A549 treated with AZD9567 at 1 μM for 4 hours (cell line): ENCODE data around the gene KCNAB3. TPM values are rescaled to one million over a fixed set of nuclear protein-coding genes. Genes with fewer than 3 reads are reported as not detected.

Experiments used
- total RNA-seq: library from RNA; stranded (reverse); fragments of 200-300 nt; extraction: Qiagen RNA extraction; gene quantifications from 5 replicates; pipeline ENCODE4 v1.2.3, GENCODE V29; 2022; ENCODE audit not compliant: insufficient read depth

Gene KCNAB3
- 2.3 to 2.9 TPM (median 2.4 TPM) in 4 of 5 replicates, not detected in the other for total RNA-seq

DNA sequence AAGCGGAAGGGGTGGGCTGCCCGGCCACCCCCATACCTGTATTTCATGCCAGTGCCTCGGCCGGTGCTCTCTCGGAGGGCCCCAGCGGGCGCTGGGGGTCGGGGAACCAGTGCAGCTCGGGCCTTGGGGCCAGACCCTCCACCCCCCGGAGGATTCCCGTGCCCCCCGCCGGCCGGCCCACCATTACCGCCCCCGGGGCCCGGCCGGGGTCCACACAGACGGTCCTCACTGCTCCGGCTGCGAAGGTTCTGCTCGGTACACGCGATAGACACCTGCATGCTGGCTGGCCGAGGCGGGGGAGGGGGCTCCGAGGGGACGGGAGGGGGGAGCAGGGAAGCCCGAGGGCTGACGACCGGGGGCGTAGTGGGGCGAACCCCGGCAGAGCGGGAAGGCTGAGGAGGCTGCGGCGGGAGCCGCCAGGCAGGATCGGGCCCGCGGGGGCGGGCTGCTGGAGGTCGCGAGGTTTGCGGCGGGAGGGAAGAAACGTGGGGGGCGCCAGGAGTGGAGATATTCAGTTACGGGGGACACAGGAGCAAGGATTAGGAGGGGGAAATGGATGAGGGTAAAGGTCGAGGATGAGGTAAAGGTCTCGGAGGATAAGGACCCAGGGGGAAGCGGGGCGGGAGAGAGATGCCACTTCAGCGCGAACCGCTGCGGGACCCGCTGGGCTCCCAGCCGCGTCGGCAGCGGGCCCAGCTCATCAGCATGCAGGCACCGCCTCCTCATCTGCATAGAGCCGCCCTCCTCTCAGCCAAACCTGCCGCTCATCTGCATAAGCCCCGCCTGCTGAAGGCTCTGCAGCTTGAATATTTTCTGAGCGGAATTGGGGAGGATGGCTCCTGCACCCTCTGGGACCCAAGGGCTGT is at the start of gene KCNAB3:
Gene KCNAB3 (minus strand): TSS at position 699 of the 866 bp plus-strand sequence. CDS start 421 bp downstream, at position 278.

DNA sequence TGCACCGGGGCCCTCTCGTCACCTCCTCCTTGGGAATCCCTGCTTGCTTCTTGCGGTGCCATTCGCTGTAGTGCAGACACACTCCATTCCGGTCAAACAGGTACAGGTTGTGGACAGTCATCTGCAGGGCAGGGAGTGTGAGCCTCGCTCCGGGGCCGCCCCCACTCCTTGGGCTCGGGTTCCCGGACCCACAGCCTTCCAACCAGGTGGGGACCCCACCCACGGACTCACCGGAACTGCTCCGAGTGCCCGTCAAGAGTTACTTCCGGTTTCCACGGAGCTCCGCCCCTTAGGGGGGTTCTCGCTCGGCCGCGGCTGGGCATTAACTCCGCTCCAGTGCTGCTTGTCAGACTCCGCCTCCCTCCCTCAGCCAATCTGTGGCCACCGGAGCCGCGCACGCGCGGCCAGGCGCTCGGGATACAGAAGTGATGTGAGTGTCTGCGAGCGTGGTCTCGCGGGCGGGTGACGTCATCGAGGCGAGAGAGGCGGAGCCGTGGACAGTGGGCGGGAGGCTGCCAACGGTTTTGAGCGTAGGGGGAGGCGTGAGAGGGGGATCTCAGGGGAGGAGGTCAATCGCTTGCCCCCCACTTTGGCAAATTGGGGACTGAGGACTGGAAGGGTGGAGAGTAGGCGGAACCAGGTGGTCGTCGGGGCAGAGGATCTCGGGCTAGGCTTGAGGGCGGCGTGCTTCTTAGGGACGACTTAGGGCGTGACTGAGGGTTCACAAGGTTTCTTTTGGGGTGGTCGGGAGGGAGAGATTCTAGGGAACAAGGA is 2.2 kb upstream of the KCNAB3 start, which contains the start of the genes CNTROB and TRAPPC1:
Gene CNTROB (plus strand): TSS at position 498 of the 774 bp plus-strand sequence. CDS start 874 bp downstream, outside the sequence.
Gene TRAPPC1 (minus strand): TSS at position 238 of the 774 bp plus-strand sequence. CDS start 117 bp downstream, at position 121.

DNA sequence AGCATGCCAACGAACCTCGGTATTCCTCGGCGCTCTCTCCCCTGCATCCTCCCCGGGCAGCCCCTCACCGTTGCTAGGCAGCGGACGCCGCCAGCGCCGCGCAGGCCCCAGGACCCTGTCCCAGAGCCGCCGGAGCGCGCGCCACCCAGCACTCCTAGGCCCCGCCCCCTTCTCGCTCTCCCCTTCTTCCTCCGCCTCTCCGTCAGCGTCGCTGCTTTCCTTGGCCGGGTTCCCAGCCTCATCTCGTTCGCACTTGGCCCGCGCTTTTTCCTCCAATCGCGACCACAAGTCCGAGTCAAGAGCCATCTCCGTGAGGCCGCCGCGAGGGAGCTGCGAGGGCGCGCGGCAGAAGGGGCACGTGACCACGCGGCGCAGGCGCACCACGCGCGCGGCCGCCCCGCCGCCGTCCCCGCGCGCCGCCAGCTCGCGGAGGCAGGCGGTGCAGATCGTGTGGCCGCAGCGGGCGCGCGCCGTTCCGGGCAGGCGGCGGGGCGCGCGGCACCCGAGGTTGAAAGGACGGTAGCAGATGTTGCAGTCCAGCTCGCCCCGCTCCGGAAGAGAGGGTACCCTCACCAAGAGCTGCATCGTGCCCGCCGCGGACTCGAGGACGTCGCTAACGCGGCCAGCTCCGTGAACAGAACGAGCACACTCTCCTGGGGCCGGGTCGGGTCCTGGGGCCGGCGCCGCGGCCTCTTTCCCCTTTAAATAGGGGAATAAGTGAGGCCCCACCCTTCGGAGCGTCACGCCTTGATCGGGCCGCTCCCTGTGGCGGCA is 13.9 kb downstream of the KCNAB3 start, which contains the start of gene RNF227:
Gene RNF227 (minus strand): TSS at position 679 of the 774 bp plus-strand sequence. CDS start 94 bp downstream, at position 585.

DNA sequence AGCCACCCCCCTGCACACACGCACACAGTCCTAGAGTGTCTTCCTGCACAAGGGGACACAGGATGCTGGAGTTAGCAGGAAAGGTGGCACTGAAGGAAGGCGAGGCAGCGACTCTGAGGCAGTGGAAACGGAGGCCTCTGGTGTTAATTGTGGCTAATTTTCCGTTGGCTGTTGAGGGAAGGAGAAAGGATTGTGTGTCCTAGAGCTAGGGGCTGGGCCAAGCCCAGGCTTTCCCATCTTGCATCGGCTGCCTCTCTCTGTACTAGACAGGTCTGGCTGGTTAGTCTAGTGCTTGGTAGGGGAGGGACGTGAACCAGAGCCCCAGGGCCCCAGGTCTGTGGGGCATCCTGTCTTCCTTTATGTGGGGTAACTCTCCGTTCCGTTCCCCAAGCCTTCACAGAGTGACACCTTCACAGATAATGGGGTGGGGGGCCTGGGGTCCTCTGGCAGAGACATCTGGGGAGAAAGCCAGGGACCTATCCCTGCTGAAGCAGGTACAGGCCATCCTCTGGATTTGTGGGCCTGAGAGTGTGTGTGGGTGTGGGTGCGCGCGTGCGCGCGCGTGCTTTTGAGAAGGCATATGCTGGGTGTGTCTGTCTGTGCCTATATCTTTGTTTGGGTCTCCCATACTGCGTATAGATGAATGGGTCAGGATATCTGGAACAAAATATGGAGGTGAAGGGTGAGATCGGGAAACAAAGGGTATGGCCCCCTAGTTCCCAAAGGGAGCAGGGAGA is 41.3 kb downstream of the KCNAB3 start, which contains the start of gene CHD3:
Gene CHD3 (plus strand): TSS at position 606 of the 737 bp plus-strand sequence. CDS start 212 bp downstream, outside the sequence.

Other genes with a start within 250 kb of the KCNAB3 start
- gene TP53, start 242.4 kb downstream of the KCNAB3 start, total RNA-seq: 42.8 to 46.9 TPM (median 44.9 TPM) in 5 replicates
- gene WRAP53, start 241.4 kb downstream of the KCNAB3 start, total RNA-seq: 39.9 to 45.3 TPM (median 43.7 TPM) in 5 replicates
- 1.1 to 2.2 TPM (median 1.3 TPM) in 5 replicates for gene EFNB3, start 224.7 kb downstream of the KCNAB3 start, total RNA-seq
- 0.03 to 0.10 TPM (median 0.05 TPM) in 3 of 5 replicates, not detected in the others for gene DNAH2, start 212.1 kb downstream of the KCNAB3 start, total RNA-seq
- 6.7 to 19.5 TPM (median 13.5 TPM) in 5 replicates for gene KDM6B, start 95.6 kb downstream of the KCNAB3 start, total RNA-seq
- gene TMEM88, start 74.8 kb downstream of the KCNAB3 start, total RNA-seq: 0.79 to 1.4 TPM (median 1.2 TPM) in 4 of 5 replicates, not detected in the other
- 115 to 231 TPM (median 227 TPM) in 5 replicates for gene NAA38, start 72.3 kb downstream of the KCNAB3 start, total RNA-seq
- 17.6 to 22.9 TPM (median 19.7 TPM) in 5 replicates for gene CYB5D1, start 71.9 kb downstream of the KCNAB3 start, total RNA-seq
- gene CHD3, start 41.1 kb downstream of the KCNAB3 start, total RNA-seq: 50.7 to 58.1 TPM (median 56.6 TPM) in 5 replicates
- 1.2 to 2.1 TPM (median 1.4 TPM) in 5 replicates for gene RNF227, start 13.6 kb downstream of the KCNAB3 start, total RNA-seq
- gene TRAPPC1, start 2.1 kb upstream of the KCNAB3 start, total RNA-seq: 305 to 400 TPM (median 319 TPM) in 5 replicates
- 18.2 to 49.4 TPM (median 43.5 TPM) in 5 replicates for gene CNTROB, start 2.4 kb upstream of the KCNAB3 start, total RNA-seq
- gene GUCY2D, start 72.8 kb upstream of the KCNAB3 start, total RNA-seq: 0.09 to 0.26 TPM (median 0.14 TPM) in 3 of 5 replicates, not detected in the others
- 0.03 to 0.12 TPM (median 0.10 TPM) in 4 of 5 replicates, not detected in the other for gene ALOX15B, start 109.2 kb upstream of the KCNAB3 start, total RNA-seq
- 0.84 to 2.4 TPM (median 1.5 TPM) in 5 replicates for gene ALOX12B, start 157.9 kb upstream of the KCNAB3 start, total RNA-seq
- gene ALOXE3, start 188.7 kb upstream of the KCNAB3 start, total RNA-seq: 5.2 to 8.5 TPM (median 6.4 TPM) in 5 replicates
- gene HES7, start 194.2 kb upstream of the KCNAB3 start, total RNA-seq: 2.8 to 5.4 TPM (median 3.6 TPM) in 4 of 5 replicates, not detected in the other
- 27.8 to 48.2 TPM (median 40.9 TPM) in 5 replicates for gene PER1, start 222.5 kb upstream of the KCNAB3 start, total RNA-seq
- 23.7 to 33.5 TPM (median 29.0 TPM) in 5 replicates for gene VAMP2, start 233.1 kb upstream of the KCNAB3 start, total RNA-seq
- 8.7 to 21.7 TPM (median 19.3 TPM) in 5 replicates for gene TMEM107, start 246.5 kb upstream of the KCNAB3 start, total RNA-seq